H1 (cell line): ENCODE data around the gene SRRM3. TPM values are rescaled to one million over a fixed set of nuclear protein-coding genes. Genes with fewer than 3 reads are reported as not detected.

Experiments used
- CHD7 ChIP-seq: fragments of 300-600 bp; sonication (generic); IDR thresholded peaks from 2 replicates; pipeline ENCODE4 v1.7.1; 2012; ENCODE audit warnings: low read length, moderate library complexity, mild to moderate bottlenecking, inconsistent platforms; ENCODE audit not compliant: insufficient replicate concordance
- polyA plus RNA-seq, 7 experiments: library from polyadenylated mRNA; depleted of rRNA in 3 of 7; stranded (reverse) in 5 of 7; unstranded in 2 of 7; fragments of >200 nt in 5 of 7; fragments of 200-250 nt in 2 of 7; gene quantifications; 1 replicate in 5 of 7; 2 replicates in 1 of 7; 4 replicates in 1 of 7; pipeline versions ENCODE4 v1.2.1 to v1.2.3, GENCODE V29; 2011 to 2013; ENCODE audit warnings: missing spikeins in 2 of 7, mixed read lengths in 2 of 7
- total RNA-seq: library from RNA; stranded (reverse); fragmentation: NEBNext Ultra II Directional; extraction: Animal tissue kit (Norgen Biotek cat#: 25700); gene quantifications from 2 replicates; pipeline ENCODE4 v1.2.1, GENCODE V29; 2021

Gene SRRM3
- total and polyA plus RNA-seq, 2 of the 8 experiments (the other 6 are each of a cell fraction or from before 2014, with no cell fraction given) = 10.4 to 17.4 TPM

DNA sequence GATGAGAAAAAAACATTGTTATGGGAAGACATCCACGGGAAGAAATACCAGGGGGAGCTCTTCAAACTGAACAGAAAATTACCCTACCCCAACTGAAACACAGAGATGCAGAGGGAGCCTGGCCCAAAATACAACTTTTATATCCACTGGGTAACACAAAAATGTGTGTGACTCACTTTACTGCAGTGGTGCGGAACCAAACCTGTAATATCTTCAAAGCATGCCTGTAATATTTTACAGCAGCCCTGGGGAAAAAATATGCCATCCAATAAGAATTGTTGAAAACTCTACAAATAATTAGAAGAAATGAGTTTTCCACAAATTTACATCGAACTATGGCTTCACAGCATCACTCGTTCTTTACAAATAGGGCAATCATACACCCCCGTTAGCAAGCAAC is 49.8 kb upstream of the SRRM3 start (continued):
- no peak for TF ChIP-seq CHD7
- TF ChIP-seq, all 59 proteins: peak for 0
